ENCODE measurements around the gene SYAP1.
"Not testable (repeated sequence)": the region's sequence is repeated elsewhere in the genome, so short reads cannot be mapped to it uniquely, and the experiment has no call there.

SYAP1 gene

GRCh38 chrX:16726347-16726988 is 7.1 kb downstream of the SYAP1 start:
- not testable (repeated sequence) for DNase-seq (ENCODE audit: low read depth)

GRCh38 chrX:16727637-16728036 is 8.2 kb downstream of the SYAP1 start:
- DNase-seq (ENCODE audit: low read depth), result no peak

GRCh38 chrX:16730450-16730849 is 11.0 kb downstream of the SYAP1 start:
- no peak for DNase-seq (ENCODE audit: low read depth)

GRCh38 chrX:16733013-16733412 is 13.6 kb downstream of the SYAP1 start:
- DNase-seq (ENCODE audit: low read depth), result no peak

GRCh38 chrX:16737024-16737423 is 17.6 kb downstream of the SYAP1 start:
- no peak for DNase-seq (ENCODE audit: low read depth)

GRCh38 chrX:16739574-16739973 is 20.2 kb downstream of the SYAP1 start:
- DNase-seq (ENCODE audit: low read depth), result no peak

- no peak for DNase-seq (ENCODE audit: low read depth)
Observed at GRCh38 chrX:16743604-16744325, 24.4 kb downstream of the SYAP1 start.

- no peak for DNase-seq (ENCODE audit: low read depth)
Observed at GRCh38 chrX:16745102-16745501, 25.7 kb downstream of the SYAP1 start.

- DNase-seq (ENCODE audit: low read depth), result no peak
Observed at GRCh38 chrX:16745659-16746058, 26.2 kb downstream of the SYAP1 start.

GRCh38 chrX:16748425-16748824 is 29.0 kb downstream of the SYAP1 start:
- no peak for DNase-seq (ENCODE audit: low read depth)

GRCh38 chrX:16750136-16750535 is 30.7 kb downstream of the SYAP1 start:
- no peak for DNase-seq (ENCODE audit: low read depth)

- no peak for DNase-seq (ENCODE audit: low read depth)
Observed at GRCh38 chrX:16754019-16754418, 34.6 kb downstream of the SYAP1 start.

- DNase-seq (ENCODE audit: low read depth), result no peak
Observed at GRCh38 chrX:16756724-16757123, 37.3 kb downstream of the SYAP1 start.

- not testable (repeated sequence) for DNase-seq (ENCODE audit: low read depth)
Observed at GRCh38 chrX:16761500-16761899, 42.1 kb downstream of the SYAP1 start.

GRCh38 chrX:16762579-16762978 is 43.2 kb downstream of the SYAP1 start:
- DNase-seq (ENCODE audit: low read depth), result no peak

GRCh38 chrX:16765594-16765993 is 46.2 kb downstream of the SYAP1 start:
- no peak for DNase-seq (ENCODE audit: low read depth)

GRCh38 chrX:16770970-16771482 is 51.6 kb downstream of the SYAP1 start:
- no peak for DNase-seq (ENCODE audit: low read depth)

- no peak for DNase-seq (ENCODE audit: low read depth)
Observed at GRCh38 chrX:16771483-16772398, 52.3 kb downstream of the SYAP1 start.

GRCh38 chrX:16772460-16772859 is 53.0 kb downstream of the SYAP1 start:
- DNase-seq (ENCODE audit: low read depth), result no peak

GRCh38 chrX:16774746-16775145 is 55.3 kb downstream of the SYAP1 start:
- DNase-seq (ENCODE audit: low read depth), result no peak

- no peak for DNase-seq (ENCODE audit: low read depth)
Observed at GRCh38 chrX:16778545-16778944, 59.1 kb downstream of the SYAP1 start.

GRCh38 chrX:16778993-16779392 is 59.6 kb downstream of the SYAP1 start:
- DNase-seq (ENCODE audit: low read depth), result no peak

GRCh38 chrX:16779815-16780214 is 60.4 kb downstream of the SYAP1 start:
- DNase-seq (ENCODE audit: low read depth), result not testable (repeated sequence)
